Fibroblast of villous mesenchyme (primary cell): ENCODE measurements around the gene PRUNE1. TPM values are rescaled to one million over a fixed set of nuclear protein-coding genes. Genes with fewer than 3 reads are reported as not detected.

Experiments
- DNase-seq: peaks from one replicate; pipeline ENCODE4 v3.0.0-alpha.2; 2010; ENCODE audit warnings: low read depth
- H3K4me3 ChIP-seq: 2 replicates; pipeline ENCODE4 v1.5.1; 2011; ENCODE audit warnings: low read depth, mild to moderate bottlenecking, low read length
- CTCF ChIP-seq: IDR thresholded peaks from 2 replicates; pipeline ENCODE4 v1.5.1; 2012; ENCODE audit warnings: low read depth, mild to moderate bottlenecking, low read length; ENCODE audit not compliant: insufficient read depth
- total RNA-seq: library from RNA; depleted of rRNA; stranded (reverse); fragments of >200 nt; gene quantifications from 2 replicates; pipeline ENCODE4 v1.2.3, GENCODE V29; 2012

PRUNE1 gene
- total RNA-seq = 9.7 and 12.1 TPM in 2 replicates

- no peak for TF ChIP-seq CTCF
- H3K4me3 ChIP-seq = peak within 1 kb of the TSS; percentile 87
- peak; percentile 97 for DNase-seq
These were observed at the start of gene PRUNE1 for GRCh38 chr1:151008244-151009205. Gene PRUNE1, plus strand, starts transcription at chr1:151008449. Its CDS starts 184 bp downstream, at chr1:151008633.

- no peak for DNase-seq
- no peak for TF ChIP-seq CTCF
- H3K4me3 ChIP-seq = no peak overlapping the region
These were observed 47.6 kb upstream of the PRUNE1 start for GRCh38 chr1:150960646-150961045.

- peak; percentile 21 for DNase-seq
- TF ChIP-seq CTCF = no peak
These were observed 46.5 kb upstream of the PRUNE1 start for GRCh38 chr1:150961756-150962155.

GRCh38 chr1:150963321-150964163, 44.7 kb upstream of the PRUNE1 start:
- TF ChIP-seq CTCF = no peak
- DNase-seq = no peak
- H3K4me3 ChIP-seq = no peak overlapping the region

More at GRCh38 chr1:150961756-150962155, 46.5 kb upstream of the PRUNE1 start:
- H3K4me3 ChIP-seq = no peak overlapping the region

- no peak for DNase-seq
- no peak overlapping the region for H3K4me3 ChIP-seq
- no peak for TF ChIP-seq CTCF
These were observed 44.1 kb upstream of the PRUNE1 start for GRCh38 chr1:150964164-150964489.

GRCh38 chr1:150965605-150966004, 42.6 kb upstream of the PRUNE1 start:
- no peak for TF ChIP-seq CTCF
- no peak overlapping the region for H3K4me3 ChIP-seq
- DNase-seq = no peak
